GM18499 (cell line): ENCODE measurements around the gene RXRB.

Experiments
- ATAC-seq: cut with Tn5 transposase; IDR thresholded peaks from one replicate; pipeline ENCODE4 v1.9.1; 2021; ENCODE audit warnings: moderate number of reproducible peaks; ENCODE audit not compliant: insufficient read depth, unreplicated experiment

The RXRB gene

GRCh38 chr6:33178755-33179475, 21.6 kb downstream of the RXRB start:
- no peak for ATAC-seq

- no peak for ATAC-seq
Observed at GRCh38 chr6:33177552-33178446, 22.7 kb downstream of the RXRB start.

GRCh38 chr6:33176906-33177305, 23.6 kb downstream of the RXRB start:
- no peak for ATAC-seq

GRCh38 chr6:33175436-33176069, 24.9 kb downstream of the RXRB start:
- ATAC-seq = no peak

- no peak for ATAC-seq
Observed at GRCh38 chr6:33174784-33175183, 25.7 kb downstream of the RXRB start.

- ATAC-seq = no peak
Observed at GRCh38 chr6:33173535-33174180, 26.8 kb downstream of the RXRB start.

- ATAC-seq = no peak
Observed at GRCh38 chr6:33172688-33173534, 27.6 kb downstream of the RXRB start.

GRCh38 chr6:33171880-33172687, 28.4 kb downstream of the RXRB start:
- ATAC-seq = no peak

GRCh38 chr6:33171016-33171879, 29.2 kb downstream of the RXRB start:
- no peak for ATAC-seq

GRCh38 chr6:33170176-33171015, 30.1 kb downstream of the RXRB start:
- ATAC-seq = no peak

- no peak for ATAC-seq
Observed at GRCh38 chr6:33169291-33170175, 30.9 kb downstream of the RXRB start.

- ATAC-seq = no peak
Observed at GRCh38 chr6:33168639-33169038, 31.8 kb downstream of the RXRB start.

GRCh38 chr6:33168284-33168601, 32.2 kb downstream of the RXRB start:
- no peak for ATAC-seq

- ATAC-seq = no peak
Observed at GRCh38 chr6:33167374-33168283, 32.8 kb downstream of the RXRB start.

GRCh38 chr6:33166811-33167210, 33.7 kb downstream of the RXRB start:
- no peak for ATAC-seq
